GM23248 (cell line): ENCODE data around the gene AMOT.

ENCODE experiments used
- EZH2 ChIP-seq: fragments of 200-600 bp; sonication (generic); IDR thresholded peaks from 2 replicates; pipeline ENCODE4 v1.6.1; 2018; ENCODE audit warnings: antibody characterized with exemption, mild to moderate bottlenecking; ENCODE audit not compliant: insufficient read depth, poor library complexity, severe bottlenecking
- EZH2phosphoT487 ChIP-seq: fragments of 200-600 bp; sonication (generic); IDR thresholded peaks from 2 replicates; pipeline ENCODE4 v1.6.1; 2018; ENCODE audit warnings: antibody characterized with exemption, moderate library complexity, mild to moderate bottlenecking, low read depth; ENCODE audit not compliant: insufficient read depth

DNA sequence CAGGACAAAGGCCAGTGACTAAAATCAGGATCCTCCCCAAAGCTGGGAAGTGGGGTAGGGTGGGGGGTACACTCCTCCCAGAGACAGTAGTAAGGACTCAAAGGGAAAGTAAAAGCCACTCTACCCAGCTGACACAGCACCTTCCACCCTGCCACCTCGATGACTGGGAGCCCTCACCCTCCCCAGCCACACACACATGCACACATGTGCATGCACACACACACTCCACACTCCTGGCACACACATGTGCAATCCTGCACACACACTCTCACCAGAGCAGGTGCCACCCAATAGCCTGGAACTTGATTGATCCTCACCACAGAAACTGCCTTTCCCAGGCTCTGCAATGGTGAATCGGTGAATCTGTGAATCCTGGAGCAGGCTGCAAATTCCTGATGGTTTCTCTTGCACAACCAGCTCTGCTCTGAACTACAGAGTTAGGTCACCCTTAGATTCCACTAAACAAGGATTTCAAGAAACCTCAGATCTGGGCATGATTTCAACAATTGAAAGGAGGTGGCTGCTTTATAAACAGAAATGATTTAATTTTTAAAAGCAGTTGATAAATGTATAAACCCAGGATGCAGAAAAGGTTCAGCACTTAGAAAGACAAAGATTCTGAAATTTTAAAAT, 21.5 kb downstream of the AMOT start:
- TF ChIP-seq EZH2 (no peak), EZH2phosphoT487 (no peak)
